WTC11 (cell line): Measurements from ENCODE around the gene ICA1. TPM values are rescaled to one million over a fixed set of nuclear protein-coding genes. Genes with fewer than 3 reads are reported as not detected.
"Not testable (repeated sequence)": the region's sequence is repeated elsewhere in the genome, so short reads cannot be mapped to it uniquely, and the experiment has no call there.

ENCODE experiments used
- ATAC-seq: fragments of 200-7000 bp; cut with Tn5 transposase; 2 replicates; pipeline ENCODE4 v1.10.0; 2021; ENCODE audit warnings: mild to moderate bottlenecking, moderate library complexity
- CTCF ChIA-PET: fragments of 300-600 bp; sonication (Branson Sonifier 250); formaldehyde crosslinking; loops from one replicate; lab custom pipeline; 2021; ENCODE audit warnings: antibody characterized with exemption; lab: Charles Lee
- POLR2A ChIA-PET: fragments of 350-600 bp; sonication (Branson Sonifier 250); formaldehyde crosslinking; loops from one replicate; lab custom pipeline; 2021; ENCODE audit warnings: antibody characterized with exemption; lab: Charles Lee
- DNase-seq: peaks from one replicate; pipeline ENCODE4 v3.0.0; 2021; ENCODE audit warnings: low spot score
- H3K27ac Mint-ChIP-seq: 2 replicates; pipeline ENCODE4 v1.8.0; 2021; ENCODE audit warnings: mixed read lengths
- H3K27me3 Mint-ChIP-seq: 2 replicates; pipeline ENCODE4 v1.8.0; 2021; ENCODE audit warnings: low read depth, mild to moderate bottlenecking, moderate library complexity, mixed read lengths
- H3K36me3 Mint-ChIP-seq: 2 replicates; pipeline ENCODE4 v1.8.0; 2021; ENCODE audit warnings: mixed read lengths
- H3K4me1 Mint-ChIP-seq: 2 replicates; pipeline ENCODE4 v1.8.0; 2022; ENCODE audit warnings: mixed read lengths
- H3K4me3 Mint-ChIP-seq: 2 replicates; pipeline ENCODE4 v1.8.0; 2021; ENCODE audit warnings: mild to moderate bottlenecking, moderate library complexity, mixed read lengths
- H3K9me3 Mint-ChIP-seq: 2 replicates; pipeline ENCODE4 v1.8.0; 2021; ENCODE audit warnings: mixed read lengths
- AR ChIP-seq: fragments of 250-450 bp; sonication (Bioruptor Pico); IDR thresholded peaks from 2 replicates; pipeline ENCODE4 v1.9.0; 2021; ENCODE audit warnings: mild to moderate bottlenecking
- CDX4 ChIP-seq: fragments of 250-450 bp; sonication (Bioruptor Pico); IDR thresholded peaks from 2 replicates; pipeline ENCODE4 v1.9.0; 2021; ENCODE audit warnings: moderate library complexity, mild to moderate bottlenecking, inconsistent platforms, borderline replicate concordance
- EMX1 ChIP-seq: fragments of 250-450 bp; sonication (Bioruptor Pico); IDR thresholded peaks from 2 replicates; pipeline ENCODE4 v1.8.0; 2021; ENCODE audit warnings: mild to moderate bottlenecking
- ESRRA ChIP-seq: sonication (generic); formaldehyde crosslinking; IDR thresholded peaks from 2 replicates; pipeline ENCODE4 v1.8.1; 2022; ENCODE audit warnings: mild to moderate bottlenecking, missing genetic modification reagents, borderline replicate concordance
- FOXP4 ChIP-seq: sonication (generic); formaldehyde crosslinking; IDR thresholded peaks from 2 replicates; pipeline ENCODE4 v1.8.0; 2022; ENCODE audit warnings: mild to moderate bottlenecking, missing genetic modification reagents
- GTF2I ChIP-seq: fragments of 250-450 bp; sonication (Bioruptor Pico); conservative IDR thresholded peaks from 2 replicates; pipeline ENCODE4 v1.4.0; 2021; ENCODE audit warnings: mild to moderate bottlenecking
- HMGXB4 ChIP-seq: sonication (generic); formaldehyde crosslinking; IDR thresholded peaks from 2 replicates; pipeline ENCODE4 v1.8.1; 2023; ENCODE audit warnings: mild to moderate bottlenecking, moderate library complexity, missing genetic modification reagents
- JAZF1 ChIP-seq: fragments of 250-450 bp; sonication (Bioruptor Pico); IDR thresholded peaks from 2 replicates; pipeline ENCODE4 v1.9.0; 2021; ENCODE audit warnings: moderate library complexity, mild to moderate bottlenecking, inconsistent platforms
- NFE2L1 ChIP-seq: sonication (generic); formaldehyde crosslinking; IDR thresholded peaks from 2 replicates; pipeline ENCODE4 v1.8.1; 2023; ENCODE audit warnings: missing genetic modification reagents
- SMAD3 ChIP-seq: sonication (generic); formaldehyde crosslinking; IDR thresholded peaks from 2 replicates; pipeline ENCODE4 v1.8.0; 2022; ENCODE audit warnings: missing genetic modification reagents, mild to moderate bottlenecking, borderline replicate concordance
- SMAD4 ChIP-seq: sonication (generic); formaldehyde crosslinking; IDR thresholded peaks from 2 replicates; pipeline ENCODE4 v1.8.0; 2022; ENCODE audit warnings: mild to moderate bottlenecking, missing genetic modification reagents
- TEAD4 ChIP-seq: sonication (generic); formaldehyde crosslinking; IDR thresholded peaks from 2 replicates; pipeline ENCODE4 v1.8.0; 2022; ENCODE audit warnings: mild to moderate bottlenecking, missing genetic modification reagents
- USF1 ChIP-seq: sonication (generic); formaldehyde crosslinking; IDR thresholded peaks from 2 replicates; pipeline ENCODE4 v1.8.0; 2022; ENCODE audit warnings: mild to moderate bottlenecking, missing genetic modification reagents
- ZNF281 ChIP-seq: sonication (generic); formaldehyde crosslinking; IDR thresholded peaks from 2 replicates; pipeline ENCODE4 v1.8.0; 2023; ENCODE audit warnings: mild to moderate bottlenecking, missing genetic modification reagents
- total RNA-seq: library from RNA; stranded (reverse); gene quantifications from 3 replicates; pipeline ENCODE4 v1.2.3, GENCODE V29; 2021

The ICA1 gene
- total RNA-seq, 1 experiment from 2014 or later: 31.2 TPM

GRCh38 chr7:8246020-8246419, 15.9 kb downstream of the ICA1 start (continued):
- TF ChIP-seq ZNF281: no peak
- TF ChIP-seq NFE2L1 (CRISPR knock-in tag): no peak
- TF ChIP-seq EMX1 (CRISPR knock-in tag): no peak
- no peak for TF ChIP-seq HMGXB4 (CRISPR knock-in tag)
- no peak for TF ChIP-seq JAZF1 (CRISPR knock-in tag)

- H3K27ac Mint-ChIP-seq, DNase-seq, ATAC-seq, CTCF ChIA-PET, H3K4me3 Mint-ChIP-seq, POLR2A ChIA-PET, H3K4me1 Mint-ChIP-seq, H3K27me3 Mint-ChIP-seq: not testable (repeated sequence)
- peaks cover 27% of the 10 kb centered on the region for H3K36me3 Mint-ChIP-seq
- TF ChIP-seq GTF2I (CRISPR knock-in tag): 0 out of 2 replicates have a peak, but pooled peaks have one; percentile 31
- H3K9me3 Mint-ChIP-seq: peaks cover 46% of the 10 kb centered on the region
Observed at GRCh38 chr7:8245032-8245431, 16.9 kb downstream of the ICA1 start.

GRCh38 chr7:8243059-8243458, 18.9 kb downstream of the ICA1 start:
- H3K4me3 Mint-ChIP-seq, CTCF ChIA-PET, ATAC-seq, H3K27me3 Mint-ChIP-seq, POLR2A ChIA-PET, DNase-seq, H3K4me1 Mint-ChIP-seq, H3K27ac Mint-ChIP-seq: not testable (repeated sequence)
- H3K36me3 Mint-ChIP-seq: peaks cover 29% of the 10 kb centered on the region
- H3K9me3 Mint-ChIP-seq: peaks cover 50% of the 10 kb centered on the region

GRCh38 chr7:8239702-8240362, 22.1 kb downstream of the ICA1 start:
- H3K27me3 Mint-ChIP-seq, H3K4me3 Mint-ChIP-seq, DNase-seq, CTCF ChIA-PET, H3K27ac Mint-ChIP-seq, POLR2A ChIA-PET, H3K4me1 Mint-ChIP-seq, ATAC-seq: not testable (repeated sequence)
- peaks cover 47% of the 10 kb centered on the region for H3K9me3 Mint-ChIP-seq
- H3K36me3 Mint-ChIP-seq: peaks cover 26% of the 10 kb centered on the region

- DNase-seq (no peak), ATAC-seq (no peak)
- Mint-ChIP-seq H3K4me1 (no peaks in the 10 kb centered on the region), H3K36me3 (peaks cover 3% of the 10 kb centered on the region; the same call in 1 of the 2 replicates), H3K27me3 (no peaks in the 10 kb centered on the region), H3K4me3 (no peak overlapping the region), H3K27ac (no peak overlapping the region; the same call in 1 of the 2 replicates), H3K9me3 (peaks cover 20% of the 10 kb centered on the region)
- ChIA-PET POLR2A (no interaction called here), CTCF (interaction anchor here (0.8 to 1.4 kb wide), 4 partner anchors 41 to 59 kb away, joined by 3 to 6 read pairs (median 4); no protein-coding TSS in a partner anchor)
- no peak for TF ChIP-seq USF1
- no peak for TF ChIP-seq CDX4 (CRISPR knock-in tag)
- TF ChIP-seq SMAD3 (CRISPR knock-in tag): no peak
- TF ChIP-seq ESRRA (CRISPR knock-in tag): no peak
- TF ChIP-seq SMAD4 (CRISPR knock-in tag): no peak
- no peak for TF ChIP-seq AR (CRISPR knock-in tag)
- no peak for TF ChIP-seq TEAD4 (CRISPR knock-in tag)
- no peak for TF ChIP-seq NFE2L1 (CRISPR knock-in tag)
- TF ChIP-seq FOXP4 (CRISPR knock-in tag): no peak
Observed at GRCh38 chr7:8236780-8237407, 25.1 kb downstream of the ICA1 start.
